ENCODE measurements around the gene MAP3K19. TPM values are rescaled to one million over a fixed set of nuclear protein-coding genes. Genes with fewer than 3 reads are reported as not detected.

The MAP3K19 gene
- total and polyA plus RNA-seq, 2 of the 8 experiments (the other 6 are each of a cell fraction or from before 2014, with no cell fraction given), result not detected

GRCh38 chr2:135091681-135092080 is 44.4 kb upstream of the MAP3K19 start:
- Histone ChIP-seq H3K4ac (replicated peaks; ENCODE audit: insufficient read length, low read depth, low read length) (no peak overlapping the region), H4K91ac (replicated peaks; ENCODE audit: insufficient read length, low read length) (no peak overlapping the region), H3K4me3 (ENCODE audit: extremely low read depth in 1 of 4, insufficient read depth in 2 of 4, low read depth in 3 of 4, low read length in 4 of 4) (no peak overlapping the region), H3K27ac (ENCODE audit: low read depth, low read length) (no peak overlapping the region), H3K56ac (replicated peaks; ENCODE audit: insufficient read length, low read depth, low read length) (no peak overlapping the region), H3K9ac (replicated peaks in 1 of 4; ENCODE audit: extremely low read depth in 1 of 4, low read depth in 3 of 4, low read length in 3 of 4) (no peak overlapping the region), H3K23me2 (ENCODE audit: low read depth, low read length) (no peaks in the 10 kb centered on the region), H2BK20ac (ENCODE audit: low read length) (no peak overlapping the region), H3K18ac (ENCODE audit: extremely low read depth, low read length) (no peak overlapping the region), H2BK15ac (ENCODE audit: low read length) (no peak overlapping the region), H3K79me1 (ENCODE audit: low read depth, low read length) (peaks cover 1% of the 10 kb centered on the region; the same call in 1 of the 2 replicates), H3K23ac (ENCODE audit: insufficient read length) (no peak overlapping the region), H2BK12ac (ENCODE audit: low read depth, low read length) (no peak overlapping the region), H4K20me1 (replicated peaks in 1 of 2; ENCODE audit: control insufficient read depth in 1 of 2, insufficient read depth in 2 of 2, low read length in 2 of 2) (no peaks in the 10 kb centered on the region), H3K9me3 (ENCODE audit: insufficient read depth in 2 of 2, low read depth in 1 of 2, low read length in 1 of 2) (no peaks in the 10 kb centered on the region), H4K8ac (ENCODE audit: extremely low read depth, insufficient read depth, low read length) (no peak overlapping the region), H3K79me2 (ENCODE audit: control insufficient read depth in 1 of 2, insufficient read depth in 2 of 2, low read length in 2 of 2) (peaks cover 0 to 24% of the 10 kb centered on the region in 2 experiments; a peak in 2 of 4 replicates), H3K4me2 (ENCODE audit: insufficient read depth in 1 of 2, low read depth in 2 of 2, low read length in 2 of 2) (no peak overlapping the region), H4K5ac (ENCODE audit: insufficient read length, low read depth, low read length) (no peak overlapping the region), H2AK5ac (ENCODE audit: low read depth, low read length) (no peak overlapping the region), H3K27me3 (replicated peaks in 1 of 4; ENCODE audit: control insufficient read depth in 3 of 4, extremely low read depth in 1 of 4, insufficient read depth in 3 of 4, low read length in 3 of 4) (no peaks in the 10 kb centered on the region), H3K36me3 (ENCODE audit: control insufficient read depth in 2 of 4, insufficient read depth in 4 of 4, low read length in 3 of 4) (peaks cover 0 to 11% (median 0%) of the 10 kb centered on the region in 4 experiments; a peak in 3 of 8 replicates), H2BK5ac (ENCODE audit: low read depth, low read length) (no peak overlapping the region), H3K14ac (ENCODE audit: insufficient read length) (no peak overlapping the region), H3K4me1 (replicated peaks in 1 of 4; ENCODE audit: control insufficient read depth in 3 of 4, insufficient read depth in 4 of 4, low read length in 3 of 4) (no peaks in the 10 kb centered on the region), H2BK120ac (replicated peaks; ENCODE audit: low read depth, low read length) (no peak overlapping the region), H2AFZ (ENCODE audit: low read length) (no peak overlapping the region)
- ChIA-PET POLR2A (ENCODE audit: partially characterized antibody) (no interaction called here), CTCF (ENCODE audit: partially characterized antibody) (interaction anchor here (0.7 to 1.0 kb wide), 2 partner anchors 11 to 58 kb away, joined by 3 to 4 read pairs; no protein-coding TSS in a partner anchor)
- DNase-seq (ENCODE audit: low read depth in 1 of 2, low spot score in 2 of 2), result no peak
- 79% methylated on average over 1 of the region's 1 CpG; no CpG with 5 or more reads in 1 of the 2 experiments for WGBS, 2 experiments (ENCODE audit: extremely low coverage in 1 of 2, insufficient coverage in 1 of 2, insufficient read length in 1 of 2, insufficient replicate concordance in 2 of 2, low coverage in 1 of 2, low lambda C conversion rate in 2 of 2, missing lambda C conversion rate in 1 of 2)
- no peak for FAIRE-seq
- TF ChIP-seq CTBP2 (IDR thresholded peaks at IDR 0.05; ENCODE audit: borderline replicate concordance, insufficient read depth, insufficient read length, low read length) (no peak), EP300 (IDR thresholded peaks at IDR 0.05; ENCODE audit: borderline replicate concordance in 1 of 2, low read depth in 2 of 2, low read length in 2 of 2) (no peak), ATF2 (IDR thresholded peaks at IDR 0.05; ENCODE audit: low read length) (no peak), RFX5 (IDR thresholded peaks at IDR 0.05; ENCODE audit: borderline replicate concordance, low read depth, low read length) (no peak), ZNF274 (IDR thresholded peaks at IDR 0.05; ENCODE audit: borderline replicate concordance, extremely low read depth, low read length) (no peak)

Data from H1 (cell line).